GM12878 (cell line): ENCODE data around the gene AKAP13. TPM values are rescaled to one million over a fixed set of nuclear protein-coding genes. Genes with fewer than 3 reads are reported as not detected.

Experiments
- ATF2 ChIP-seq: IDR thresholded peaks from 2 replicates; pipeline ENCODE4 v1.6.1; 2012; ENCODE audit warnings: low read length, inconsistent platforms
- E2F8 ChIP-seq: fragments of 450-650 bp; IDR thresholded peaks from 2 replicates; pipeline ENCODE4 v1.6.1; 2018; ENCODE audit warnings: mild to moderate bottlenecking, low read depth, moderate library complexity; ENCODE audit not compliant: partially characterized antibody
- JUNB ChIP-seq: IDR thresholded peaks from 2 replicates; pipeline ENCODE4 v1.6.1; 2016; ENCODE audit warnings: antibody characterized with exemption, mild to moderate bottlenecking
- MAX ChIP-seq: IDR thresholded peaks from 2 replicates; pipeline ENCODE4 v1.6.1; 2012; ENCODE audit warnings: low read depth, low read length, improper control_type of control experiment
- NFYA ChIP-seq: IDR thresholded peaks from 2 replicates; pipeline ENCODE4 v1.6.1; 2011; ENCODE audit warnings: low read depth, mild to moderate bottlenecking, low read length, improper control_type of control experiment, borderline replicate concordance
- NKRF ChIP-seq: fragments of 450-650 bp; conservative IDR thresholded peaks from 2 replicates; pipeline ENCODE4 v1.6.1; 2017; ENCODE audit warnings: mild to moderate bottlenecking, moderate library complexity
- NRF1 ChIP-seq: conservative IDR thresholded peaks from 2 replicates; pipeline ENCODE4 v1.6.1; 2011; ENCODE audit warnings: mild to moderate bottlenecking, low read depth, low read length, improper control_type of control experiment
- PAX5 ChIP-seq: IDR thresholded peaks from 2 replicates; pipeline ENCODE4 v1.6.1; 2011; ENCODE audit warnings: low read depth, low read length, borderline replicate concordance
- PBX3 ChIP-seq: IDR thresholded peaks from 2 replicates; pipeline ENCODE4 v1.6.1; 2011; ENCODE audit warnings: mild to moderate bottlenecking, low read depth, low read length, moderate library complexity; ENCODE audit not compliant: insufficient replicate concordance
- PKNOX1 ChIP-seq: fragments of 450-650 bp; IDR thresholded peaks from 2 replicates; pipeline ENCODE4 v1.6.1; 2016; ENCODE audit warnings: mild to moderate bottlenecking
- PRDM15 ChIP-seq: fragments of 450-650 bp; formaldehyde crosslinking; IDR thresholded peaks from 2 replicates; pipeline ENCODE4 v1.4.0; 2020; ENCODE audit warnings: mild to moderate bottlenecking, moderate library complexity
- RAD21 ChIP-seq: IDR thresholded peaks from 2 replicates; pipeline ENCODE4 v1.6.1; 2011; ENCODE audit warnings: mild to moderate bottlenecking, low read depth, low read length, moderate library complexity; ENCODE audit not compliant: insufficient read depth
- RBBP5 ChIP-seq: fragments of 200-600 bp; sonication (generic); conservative IDR thresholded peaks from 2 replicates; pipeline ENCODE4 v1.6.1; 2016
- STAT1 ChIP-seq: fragments of 450-650 bp; conservative IDR thresholded peaks from 2 replicates; pipeline ENCODE4 v1.6.1; 2014; ENCODE audit warnings: antibody characterized with exemption, mild to moderate bottlenecking
- TCF3 ChIP-seq: IDR thresholded peaks from 2 replicates; pipeline ENCODE4 v1.6.1; 2012; ENCODE audit warnings: low read depth, mild to moderate bottlenecking, low read length, borderline replicate concordance; ENCODE audit not compliant: insufficient read depth
- WRNIP1 ChIP-seq: IDR thresholded peaks from 2 replicates; pipeline ENCODE4 v1.6.1; 2011; ENCODE audit warnings: low read depth, low read length, improper control_type of control experiment, borderline replicate concordance
- polyA plus RNA-seq, 11 experiments: library from polyadenylated mRNA; depleted of rRNA in 4 of 11; unstranded in 6 of 11; stranded (reverse) in 5 of 11; fragments of >200 nt; fragmentation: Nextera tagmentation in 4 of 11; fragmentation: Illumina TruSeq in 1 of 11; extraction: Ambion mirVana in 4 of 11; extraction: Trizol in 1 of 11; gene quantifications; 1 replicate in 1 of 11; 2 replicates in 10 of 11; pipeline versions ENCODE4 v1.2.1 to v1.2.3, GENCODE V29; 2011 to 2016; ENCODE audit warnings: inconsistent platforms in 2 of 11, missing spikeins in 2 of 11, low read depth in 1 of 11
- total RNA-seq, 4 experiments: library from RNA; depleted of rRNA in 3 of 4; stranded (reverse); fragments of >200 nt in 3 of 4; fragmentation: Illumina TruSeq in 1 of 4; extraction: Trizol in 1 of 4; gene quantifications; 2 replicates each; pipeline versions ENCODE4 v1.2.1 to v1.2.3, GENCODE V29; 2013 to 2021

The AKAP13 gene
- total and polyA plus RNA-seq, 10 of the 15 experiments (the other 5 are each of a cell fraction or from before 2014, with no cell fraction given), result 14.4 to 74.9 (median 55.1) TPM

GRCh38 chr15:85718271-85718971, 338.0 kb downstream of the AKAP13 start (continued):
- TF ChIP-seq PKNOX1, result no peak
- no peak for TF ChIP-seq PRDM15 (CRISPR knock-in tag)
- TF ChIP-seq ATF2, result 0 out of 2 replicates have a peak, but pooled peaks have one; percentile 13
- no peak for TF ChIP-seq E2F8
- TF ChIP-seq RAD21, result no peak
- no peak for TF ChIP-seq MAX
- TF ChIP-seq STAT1, result no peak
- no peak for TF ChIP-seq WRNIP1
- TF ChIP-seq TCF3, result peak; percentile 66; the same call in 1 of the 2 replicates
- TF ChIP-seq JUNB, result peak; percentile 53
- peak; percentile 92; the same call in 1 of the 2 replicates for TF ChIP-seq PAX5
- TF ChIP-seq RBBP5, result no peak
- TF ChIP-seq NFYA, result no peak
- no peak for TF ChIP-seq PBX3
- no peak for TF ChIP-seq NRF1
- TF ChIP-seq NKRF, result no peak
